Stimulated activated CD8-positive, alpha-beta memory T cell treated with anti-CD3 and anti-CD28 coated beads, Interleukin-12 subunit alpha, Interleukin-12 subunit beta, amount 100 ng/mL, for 4 hours (primary cell): ENCODE results near the gene OLAH.

Experiments
- DNase-seq: peaks from one replicate; pipeline ENCODE4 v3.0.0-alpha.2; 2020; ENCODE audit warnings: low read depth

The OLAH gene

GRCh38 chr10:15069230-15069629 is 25.5 kb downstream of the OLAH start:
- no peak for DNase-seq

GRCh38 chr10:15072358-15072757 is 28.6 kb downstream of the OLAH start:
- DNase-seq = no peak

- no peak for DNase-seq
Observed at GRCh38 chr10:15075421-15075820, 31.7 kb downstream of the OLAH start.

GRCh38 chr10:15083674-15084501 is 40.1 kb downstream of the OLAH start:
- no peak for DNase-seq

GRCh38 chr10:15084502-15084922 is 40.8 kb downstream of the OLAH start:
- DNase-seq = no peak

- peak; percentile 67 for DNase-seq
Observed at GRCh38 chr10:15088428-15089261, 44.9 kb downstream of the OLAH start, which contains the start of gene ACBD7. ACBD7 (minus strand) TSS chr10:15088776; CDS start chr10:15088728, 48 bp downstream.

- no peak for DNase-seq
Observed at GRCh38 chr10:15091418-15091817, 47.7 kb downstream of the OLAH start.

- no peak for DNase-seq
Observed at GRCh38 chr10:15092855-15093408, 49.2 kb downstream of the OLAH start.

GRCh38 chr10:15096661-15097010 is 52.9 kb downstream of the OLAH start:
- DNase-seq = no peak

- DNase-seq = peak; percentile 92
Observed at GRCh38 chr10:15097011-15097812, 53.5 kb downstream of the OLAH start, which contains the start of gene RPP38. RPP38 (plus strand) TSS chr10:15097355; CDS start chr10:15103315, 5,960 bp downstream.

GRCh38 chr10:15099886-15100285 is 56.1 kb downstream of the OLAH start:
- no peak for DNase-seq

GRCh38 chr10:15103513-15103912 is 59.8 kb downstream of the OLAH start:
- DNase-seq = no peak

- DNase-seq = peak; percentile 29
Observed at GRCh38 chr10:15106352-15107013, 62.7 kb downstream of the OLAH start.

- no peak for DNase-seq
Observed at GRCh38 chr10:15112657-15113056, 68.9 kb downstream of the OLAH start.

- DNase-seq = no peak
Observed at GRCh38 chr10:15113766-15114165, 70.0 kb downstream of the OLAH start.

- no peak for DNase-seq
Observed at GRCh38 chr10:15116225-15116624, 72.5 kb downstream of the OLAH start.

- DNase-seq = no peak
Observed at GRCh38 chr10:15118615-15119014, 74.9 kb downstream of the OLAH start.

- no peak for DNase-seq
Observed at GRCh38 chr10:15120523-15120922, 76.8 kb downstream of the OLAH start.

- DNase-seq = no peak
Observed at GRCh38 chr10:15121707-15122106, 78.0 kb downstream of the OLAH start.

- DNase-seq = no peak
Observed at GRCh38 chr10:15122477-15123030, 78.8 kb downstream of the OLAH start.
